Stimulated activated CD4-positive, alpha-beta T cell treated with anti-CD3 and anti-CD28 coated beads, Interleukin-15, amount 100 ng/mL, for 24 hours (primary cell): ENCODE measurements around the gene MED9.
"Not testable (repeated sequence)": the region's sequence is repeated elsewhere in the genome, so short reads cannot be mapped to it uniquely, and the experiment has no call there.

Source experiments
- DNase-seq: peaks from one replicate; pipeline ENCODE4 v3.0.0-alpha.2; 2020

MED9 gene

DNA sequence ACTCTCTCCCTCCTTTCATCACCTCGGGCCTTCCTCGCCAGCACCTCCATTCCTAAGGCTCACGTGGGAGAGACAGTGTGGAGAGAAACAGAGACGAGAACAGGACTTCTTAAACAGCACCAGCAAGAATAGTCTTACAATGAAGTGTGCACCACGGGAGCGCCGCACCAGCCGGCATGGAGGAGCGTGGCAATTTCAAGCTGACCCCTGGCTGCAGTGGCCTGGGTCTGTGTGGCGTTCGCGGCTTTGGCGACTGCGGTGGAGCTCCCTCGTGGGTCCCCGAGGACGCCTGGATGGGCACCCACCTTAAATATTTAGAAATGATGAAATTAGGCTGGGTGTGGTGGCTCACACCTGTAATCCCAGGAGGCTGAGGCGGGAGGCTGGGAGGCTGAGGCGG is 20.5 kb upstream of the MED9 start:
- no peak for DNase-seq

DNA sequence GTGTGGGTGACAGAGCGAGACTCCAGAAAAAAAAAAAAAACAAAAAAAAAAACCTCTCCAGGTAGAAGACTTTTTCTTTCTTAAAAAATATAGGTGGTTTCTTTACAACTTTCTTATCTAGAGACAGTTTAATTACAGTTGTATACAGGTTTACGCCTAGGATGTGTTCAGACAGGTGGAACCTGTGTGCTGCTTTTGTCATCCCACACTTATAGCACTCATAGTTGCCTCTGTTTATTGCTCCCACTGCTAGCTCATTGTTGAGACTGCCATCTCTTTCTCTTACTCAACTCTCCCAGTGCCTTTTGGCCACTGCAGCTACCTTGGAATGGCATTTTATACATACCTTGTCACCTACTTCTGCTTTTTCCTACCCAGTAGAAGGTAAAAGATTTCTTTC is 19.1 kb upstream of the MED9 start:
- DNase-seq: no peak

DNA sequence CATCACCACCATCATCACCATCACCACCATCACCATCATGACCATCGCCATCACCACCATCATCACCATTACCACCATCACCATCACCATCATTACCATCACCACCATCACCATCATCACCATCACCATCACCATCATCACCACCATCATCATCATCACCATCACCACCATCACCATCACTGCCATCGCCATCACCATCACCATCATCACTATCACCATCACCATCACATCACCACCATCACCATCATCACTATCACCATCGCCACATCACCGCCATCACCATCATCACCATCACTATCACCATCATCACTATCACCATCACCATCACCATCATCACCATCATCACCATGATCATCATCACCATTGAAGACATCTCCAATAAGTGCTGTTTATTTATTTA is 16.8 kb upstream of the MED9 start:
- no peak for DNase-seq

DNA sequence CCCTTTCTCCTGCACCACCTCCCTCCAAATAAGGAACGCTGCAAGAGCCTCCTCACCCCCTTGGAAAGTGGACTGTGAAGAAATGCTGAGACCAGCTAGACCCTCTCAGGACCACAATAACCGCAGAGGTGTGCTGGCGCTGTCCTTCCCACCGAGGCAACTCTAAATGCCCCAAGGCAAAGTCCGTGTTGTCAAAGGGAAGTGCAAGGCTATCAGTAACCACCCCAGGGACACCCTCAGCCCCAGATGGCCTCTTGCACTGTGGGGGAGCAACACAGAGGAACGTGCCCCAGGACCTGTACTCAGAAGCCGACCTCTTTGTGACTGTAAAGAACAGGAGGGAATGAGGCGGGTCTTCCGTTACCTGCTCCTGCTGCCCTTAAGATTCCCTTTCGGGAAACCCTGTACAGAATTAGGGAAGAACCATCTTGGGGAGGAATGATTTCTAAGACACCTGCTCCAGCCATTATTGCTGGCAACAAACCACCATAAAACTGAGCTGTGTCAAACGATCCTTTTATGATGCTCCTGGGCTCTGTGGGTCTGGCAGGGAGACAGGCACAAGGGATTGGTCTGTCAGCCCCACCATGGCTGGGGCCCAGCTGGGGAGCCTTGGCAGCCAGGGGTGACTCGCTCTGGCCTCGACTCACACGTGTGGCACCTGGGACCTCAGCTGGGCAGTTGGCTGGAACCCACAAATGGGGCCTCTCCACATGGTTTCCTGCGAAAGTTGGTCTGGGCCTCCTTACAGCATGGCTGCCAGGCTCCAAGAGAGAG is 14.6 kb upstream of the MED9 start:
- no peak for DNase-seq

DNA sequence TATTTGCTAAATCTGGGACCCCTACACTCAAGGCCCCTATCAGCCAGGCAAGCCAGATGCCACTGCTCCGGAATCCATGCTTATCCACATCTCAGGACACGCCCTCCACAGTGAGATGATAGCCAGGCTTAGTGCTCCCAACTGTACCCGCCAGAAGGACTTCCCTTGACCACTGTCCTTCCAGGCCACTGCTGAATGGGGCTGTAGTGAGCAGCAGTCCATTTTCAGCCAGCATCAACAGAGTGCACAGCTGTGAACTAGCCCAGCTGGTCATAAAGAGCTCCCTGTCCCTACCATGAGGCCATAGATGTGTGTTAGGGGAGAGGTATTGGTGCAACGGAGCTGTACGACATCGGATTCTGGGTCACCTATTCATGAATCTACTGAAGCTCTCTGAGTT is 13.0 kb upstream of the MED9 start:
- no peak for DNase-seq

DNA sequence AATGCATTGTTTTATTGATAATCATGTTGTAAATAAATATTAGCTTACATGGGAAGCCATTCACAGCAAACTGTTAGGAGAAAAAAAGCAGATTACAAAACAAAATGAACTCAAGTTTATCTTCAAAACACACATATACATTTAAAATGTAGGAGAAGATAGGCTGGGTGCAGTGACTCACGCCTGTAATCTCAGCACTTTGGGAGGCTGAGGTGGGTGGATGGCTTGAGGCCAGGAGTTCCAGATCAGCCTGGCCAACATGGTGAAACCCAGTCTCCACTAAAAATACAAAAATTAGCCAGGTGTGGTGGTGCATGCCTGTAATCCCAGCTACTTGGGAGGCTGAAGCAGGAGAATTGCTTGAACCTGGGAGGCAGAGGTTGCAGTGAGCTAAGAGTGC is 10.9 kb upstream of the MED9 start:
- DNase-seq: not testable (repeated sequence)

DNA sequence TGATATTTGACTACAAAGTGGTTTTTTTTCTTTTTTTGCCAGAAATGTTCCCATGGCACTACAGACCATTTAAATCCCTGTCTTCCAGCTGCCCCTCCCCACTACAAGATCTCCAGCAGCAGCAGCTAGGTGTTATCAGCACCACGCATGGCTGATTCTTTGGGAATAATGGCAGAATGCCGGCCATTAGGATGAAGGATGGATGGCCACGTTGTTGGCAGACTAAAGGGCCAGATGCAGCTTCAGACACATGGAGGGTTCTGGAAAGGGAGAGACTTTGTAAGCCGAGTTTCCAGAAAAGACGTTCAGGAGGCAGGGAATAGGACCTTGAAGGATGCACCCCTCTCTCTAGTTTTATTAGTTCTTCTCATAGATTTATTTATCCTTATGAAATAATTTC is 10.3 kb upstream of the MED9 start:
- DNase-seq: no peak

DNA sequence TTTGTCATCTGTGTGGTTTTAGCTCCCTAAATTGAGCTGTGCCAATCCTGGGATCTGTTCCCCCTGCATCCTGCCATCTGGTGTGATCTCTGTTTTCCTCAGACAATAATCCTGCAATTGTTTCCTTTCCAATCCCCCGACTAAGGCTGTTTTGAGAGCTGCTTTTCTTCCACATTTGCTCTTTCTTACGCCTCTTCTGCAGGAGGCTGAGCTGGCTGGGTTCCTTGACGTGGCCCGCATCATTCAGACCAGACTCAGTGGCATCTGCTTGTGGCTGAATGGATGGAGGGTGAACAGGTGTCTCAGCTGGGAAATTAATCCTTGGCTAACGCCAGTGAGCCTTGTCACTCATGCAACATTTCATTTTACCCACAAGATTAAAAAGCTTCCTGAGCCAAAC is 9.8 kb upstream of the MED9 start:
- no peak for DNase-seq

DNA sequence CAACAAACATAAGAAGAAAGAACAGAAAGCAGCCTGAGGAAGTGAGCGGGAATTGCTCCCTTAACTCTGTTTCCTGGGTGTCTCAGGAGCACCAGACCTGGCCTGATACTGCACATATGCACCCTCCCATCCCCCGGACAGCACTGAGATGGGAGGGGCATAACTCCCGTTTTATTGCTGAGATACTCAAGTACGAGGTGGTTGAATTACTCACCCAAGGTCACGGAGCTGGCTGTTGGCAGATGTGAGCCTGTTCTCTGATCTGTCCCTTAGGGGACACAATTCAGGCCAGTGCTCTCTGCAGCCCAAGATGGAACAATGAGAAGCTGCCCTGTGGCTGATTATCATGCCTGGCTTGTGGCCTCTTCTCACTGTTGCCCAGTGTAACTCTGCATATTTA is 9.1 kb upstream of the MED9 start:
- DNase-seq: no peak

DNA sequence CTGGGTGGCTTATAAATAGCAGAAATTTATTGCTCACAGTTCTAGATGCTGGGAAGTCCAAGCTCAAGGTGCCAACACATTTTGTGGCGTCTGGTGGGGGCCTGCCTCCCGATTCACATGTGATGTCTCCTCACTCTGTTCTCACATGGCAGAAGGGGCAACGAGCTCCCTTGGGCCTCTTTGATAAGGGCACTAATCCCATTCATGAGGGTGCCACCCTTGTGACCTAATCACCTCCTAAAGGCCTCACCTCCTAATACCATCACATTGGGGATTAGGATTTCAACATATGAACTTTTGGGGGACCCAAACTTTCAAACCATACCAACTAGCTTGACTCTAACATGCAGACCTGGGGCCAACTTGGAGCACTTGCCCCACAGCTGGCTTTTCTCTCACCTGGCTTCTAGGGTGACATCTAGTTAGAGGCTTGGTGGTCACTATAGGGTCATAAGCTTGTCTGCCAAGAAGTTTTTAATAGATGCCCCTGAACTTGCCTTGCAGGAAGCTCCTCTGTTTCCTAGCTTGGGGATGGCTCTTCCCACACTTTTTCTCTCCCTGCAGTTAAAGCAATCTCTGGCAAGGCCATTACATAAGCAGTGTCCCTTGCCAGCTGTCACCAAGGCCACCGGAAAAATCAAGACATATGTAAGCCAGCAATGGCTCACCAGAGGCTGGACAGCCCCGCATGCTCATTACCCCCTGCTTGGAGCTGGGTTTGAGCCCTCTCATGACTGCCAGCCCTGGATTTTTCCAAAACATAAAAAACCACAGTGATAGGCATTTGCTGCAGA is 8.4 kb upstream of the MED9 start:
- no peak for DNase-seq

DNA sequence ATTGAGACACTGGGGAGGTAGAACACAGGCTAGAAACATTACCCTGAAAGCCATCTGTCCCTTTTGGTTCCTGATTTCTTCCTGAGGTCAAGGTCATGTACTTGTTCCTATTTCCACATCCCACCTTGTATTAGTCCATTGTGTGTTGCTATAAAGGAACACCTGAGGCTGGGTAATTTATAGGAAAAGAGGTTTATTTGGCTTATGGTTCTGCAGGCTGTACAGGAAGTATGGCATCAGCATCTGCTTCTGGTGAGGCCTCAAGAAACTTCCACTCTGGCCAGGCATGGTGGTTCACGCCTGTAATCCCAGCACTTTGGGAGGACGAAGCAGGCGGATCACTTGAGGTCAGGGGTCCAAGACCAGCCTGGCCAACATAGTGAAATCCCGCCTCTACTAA is 7.4 kb upstream of the MED9 start:
- no peak for DNase-seq

DNA sequence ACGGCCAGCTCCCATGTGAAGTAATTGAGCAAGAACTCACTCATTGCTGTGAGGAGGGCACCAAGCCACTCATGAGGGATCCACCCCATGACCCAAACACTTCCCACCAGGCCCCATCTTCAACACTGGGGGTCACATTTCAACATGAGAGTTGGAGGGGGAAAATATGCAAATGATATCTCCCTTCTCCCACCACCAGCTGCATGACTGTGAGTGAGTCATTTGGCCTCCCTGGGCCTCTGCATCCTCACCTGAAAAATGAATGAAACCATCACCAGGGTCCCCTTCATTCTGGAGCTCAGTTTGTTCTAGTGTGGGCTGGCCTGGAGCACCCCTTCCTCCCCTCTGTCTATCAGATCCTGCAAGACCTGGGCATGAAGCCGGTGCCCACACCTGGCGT is 6.8 kb upstream of the MED9 start:
- no peak for DNase-seq

DNA sequence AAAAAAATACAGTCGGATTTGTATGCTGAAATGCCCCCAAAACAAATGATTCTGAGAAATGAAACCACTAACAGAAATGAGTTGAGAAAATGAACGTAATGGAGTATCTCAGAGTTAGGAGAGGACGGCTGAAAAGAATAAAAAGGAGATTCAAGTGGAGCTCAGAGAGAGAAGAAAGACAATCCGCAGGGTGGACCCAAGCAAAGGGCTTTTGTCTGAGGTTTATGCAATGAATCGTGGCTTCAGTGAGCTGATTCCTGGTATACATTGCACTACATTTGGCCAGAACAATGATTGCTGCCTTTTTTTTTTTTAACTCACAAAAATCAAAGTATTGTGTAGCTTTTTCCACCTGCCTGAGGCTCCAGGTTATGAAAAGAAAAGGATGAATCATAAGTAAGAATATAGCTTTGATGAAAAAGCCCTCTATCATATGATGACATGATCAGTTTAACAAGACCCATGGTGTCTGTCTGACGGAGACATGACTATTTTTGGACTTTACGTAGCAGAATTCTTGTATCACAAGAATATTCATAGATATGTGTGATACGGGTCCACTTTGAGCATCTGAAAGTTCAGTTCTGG is 4.4 kb upstream of the MED9 start:
- DNase-seq: no peak

DNA sequence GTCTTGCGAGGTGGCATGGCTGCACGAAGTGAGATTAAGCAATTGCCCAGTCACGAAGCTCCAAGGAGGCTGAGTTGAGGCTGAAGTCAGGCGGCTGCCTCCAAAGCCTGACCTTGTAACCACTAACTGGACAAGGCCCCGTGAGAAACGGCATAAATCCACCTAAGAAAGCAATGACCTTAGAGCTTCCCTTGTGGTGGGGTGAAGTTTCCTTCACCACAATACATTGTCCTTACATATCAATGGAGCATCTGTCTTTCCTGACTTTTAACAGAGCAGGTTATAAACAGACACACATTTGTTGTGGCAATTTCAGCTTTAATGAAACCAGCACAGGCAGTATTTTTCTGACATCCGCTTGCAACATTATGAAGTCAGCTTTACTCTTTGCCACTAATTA is 2.5 kb upstream of the MED9 start:
- DNase-seq: no peak

DNA sequence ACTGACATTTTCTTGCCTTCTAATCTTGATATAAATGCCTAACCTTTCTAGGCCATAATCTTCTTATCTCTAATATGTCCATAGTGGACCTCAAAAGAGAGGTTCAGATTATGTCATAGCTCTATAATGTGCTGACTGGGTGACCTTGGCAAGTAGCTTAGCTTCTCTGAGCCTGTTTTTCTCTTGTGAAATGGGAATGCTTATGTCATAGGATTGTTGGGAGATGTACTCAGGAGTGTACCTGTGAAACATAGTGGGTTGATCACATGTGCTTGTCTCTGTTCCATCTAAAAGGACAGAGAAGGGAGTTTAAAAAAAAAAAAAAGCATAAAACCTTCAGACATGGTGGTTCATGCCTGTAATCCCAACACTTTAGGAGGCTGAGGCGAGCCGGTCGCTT is 2.4 kb downstream of the MED9 start:
- DNase-seq: no peak

DNA sequence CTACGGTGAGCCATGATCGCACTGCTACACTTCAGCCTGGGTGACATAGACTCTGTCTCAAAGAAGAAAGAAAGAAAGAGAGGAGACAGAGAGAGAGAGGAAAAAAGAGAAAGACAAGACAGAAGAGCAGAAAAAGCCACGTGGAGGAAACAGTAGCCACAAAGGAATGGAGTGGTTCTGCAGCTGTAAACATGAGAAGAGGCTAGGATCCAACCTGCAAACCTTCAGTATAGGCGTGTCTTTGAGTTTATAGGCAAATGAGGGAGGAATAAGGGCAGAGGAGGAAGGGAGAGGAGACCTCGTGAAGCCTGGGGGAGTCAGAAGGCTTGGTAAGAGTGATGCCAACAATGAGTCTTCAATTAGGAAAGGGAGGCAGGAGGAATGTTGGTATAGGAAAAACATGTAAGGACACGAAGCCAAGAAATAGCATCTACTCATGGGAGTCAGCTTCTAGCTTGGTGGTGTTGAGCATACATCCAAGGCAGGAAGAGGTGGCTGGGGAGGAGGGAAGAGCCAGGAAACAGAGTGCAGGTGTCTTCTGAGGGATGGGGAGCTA is 3.9 kb downstream of the MED9 start:
- no peak for DNase-seq

DNA sequence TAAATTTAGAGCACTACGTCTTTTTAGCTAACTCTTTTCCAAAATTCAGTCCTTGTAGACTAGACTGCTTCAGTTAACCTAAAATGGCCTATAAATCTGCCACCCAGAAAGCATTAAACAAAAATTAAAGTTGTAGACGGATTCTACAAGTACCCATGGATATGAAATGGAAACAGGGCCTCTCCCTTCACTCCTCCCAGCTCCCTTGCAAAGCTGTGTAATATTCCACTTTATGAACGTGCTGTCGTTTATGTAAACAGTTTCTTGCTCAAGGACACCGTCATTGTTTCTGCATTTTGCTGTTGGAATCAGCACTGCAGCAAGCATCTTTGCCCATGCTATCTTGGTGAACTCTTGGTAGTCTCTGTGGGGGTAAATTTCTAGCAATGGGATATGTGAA is 5.1 kb downstream of the MED9 start:
- DNase-seq: no peak

DNA sequence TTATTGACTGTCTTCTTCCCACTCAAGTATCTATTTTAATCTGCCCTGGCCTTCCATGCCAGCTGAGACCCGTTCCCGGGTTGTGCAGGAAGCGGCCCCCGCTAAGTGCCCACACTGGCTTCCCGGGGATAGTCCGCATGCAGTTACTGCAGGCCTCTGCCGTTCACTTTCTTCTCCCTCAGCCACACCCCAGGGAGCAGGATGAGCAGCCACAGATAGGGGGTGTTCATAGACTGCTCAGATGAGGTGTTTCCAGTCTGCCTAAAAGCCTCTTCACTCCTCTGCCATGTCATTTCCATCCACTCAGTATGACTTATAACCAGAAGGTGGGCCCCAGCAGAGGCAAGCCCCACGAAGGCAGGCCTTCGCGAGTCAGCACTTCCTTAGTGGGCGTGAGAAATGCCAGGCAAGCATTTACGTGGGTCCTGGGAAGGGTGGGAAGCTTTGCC is 7.7 kb downstream of the MED9 start:
- peak; percentile 70 for DNase-seq

DNA sequence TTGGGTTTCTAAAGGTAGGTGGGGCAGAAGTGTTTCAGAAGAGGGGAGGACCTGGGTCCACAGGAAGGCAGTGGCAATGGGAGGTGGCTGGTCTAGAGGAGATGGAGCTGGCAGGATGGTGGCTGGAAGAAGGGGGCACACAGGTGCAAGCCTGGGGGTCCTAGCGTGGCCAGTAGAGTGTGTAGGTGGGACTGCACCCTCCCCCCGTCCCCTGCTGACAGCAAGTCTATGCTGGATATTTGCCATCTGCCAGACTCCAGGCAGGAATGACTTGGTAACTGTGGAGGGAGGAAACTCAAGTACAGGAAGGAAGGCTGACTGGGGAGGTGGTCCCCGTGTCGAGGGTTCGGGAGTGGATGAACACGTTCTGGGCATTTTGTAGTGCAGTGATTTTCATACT is 8.6 kb downstream of the MED9 start:
- DNase-seq: no peak

DNA sequence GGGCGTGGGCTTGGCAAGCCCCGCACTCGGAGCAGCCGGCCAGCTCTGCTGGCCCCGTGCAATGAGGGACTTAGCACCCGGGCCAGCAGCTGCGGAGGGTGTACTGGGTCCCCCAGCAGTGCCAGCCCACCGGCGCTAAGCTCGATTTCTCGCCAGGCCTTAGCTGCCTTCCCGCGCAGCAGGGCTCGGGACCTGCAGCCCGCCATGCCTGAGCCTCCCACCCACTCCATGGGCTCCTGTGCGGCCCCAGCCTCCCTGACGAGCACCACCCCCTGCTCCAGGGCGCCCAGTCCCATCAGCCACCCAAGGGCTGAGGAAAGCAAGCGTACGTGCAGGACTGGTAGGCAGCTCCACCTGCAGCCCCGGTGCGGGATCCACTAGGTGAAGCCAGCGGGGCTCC is 9.6 kb downstream of the MED9 start:
- not testable (repeated sequence) for DNase-seq

DNA sequence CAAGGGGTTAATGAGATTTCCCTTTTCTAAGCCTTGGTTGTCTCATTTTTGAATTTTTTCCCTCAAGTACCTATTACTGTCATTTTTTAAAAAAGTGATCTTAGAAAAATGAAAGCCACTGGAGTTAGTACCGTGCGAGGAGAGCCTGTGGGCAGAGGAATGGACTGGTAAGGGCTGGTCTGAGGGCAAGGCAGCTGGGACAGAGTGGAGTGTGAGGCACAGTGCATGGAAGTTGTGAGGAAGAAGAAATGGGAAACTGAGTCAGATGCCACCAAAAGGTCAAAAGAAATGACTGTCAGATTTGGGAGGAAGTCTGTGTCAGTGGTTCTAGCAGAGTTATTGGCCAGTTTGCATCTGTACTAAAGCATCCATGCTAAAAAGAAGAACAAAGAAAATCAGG is 11.2 kb downstream of the MED9 start:
- no peak for DNase-seq

DNA sequence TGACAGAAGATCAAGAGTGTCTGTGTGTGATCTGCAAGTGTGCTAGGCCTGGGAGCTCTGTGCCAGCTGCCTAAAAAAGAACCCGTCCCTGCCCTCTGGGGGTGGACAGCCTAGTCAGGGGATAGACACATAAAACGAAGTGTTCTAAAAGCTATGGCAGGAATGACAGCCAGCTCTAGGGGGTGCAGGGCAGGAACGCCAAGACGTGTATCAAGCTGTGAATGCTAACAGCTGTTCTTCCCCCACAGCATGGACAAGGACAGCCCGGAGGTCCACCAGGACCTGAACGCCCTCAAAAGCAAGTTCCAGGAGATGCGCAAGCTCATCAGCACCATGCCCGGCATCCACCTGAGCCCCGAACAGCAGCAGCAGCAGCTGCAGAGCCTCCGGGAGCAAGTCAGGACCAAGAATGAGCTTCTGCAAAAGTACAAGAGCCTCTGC is 14.3 kb downstream of the MED9 start:
- no peak for DNase-seq

DNA sequence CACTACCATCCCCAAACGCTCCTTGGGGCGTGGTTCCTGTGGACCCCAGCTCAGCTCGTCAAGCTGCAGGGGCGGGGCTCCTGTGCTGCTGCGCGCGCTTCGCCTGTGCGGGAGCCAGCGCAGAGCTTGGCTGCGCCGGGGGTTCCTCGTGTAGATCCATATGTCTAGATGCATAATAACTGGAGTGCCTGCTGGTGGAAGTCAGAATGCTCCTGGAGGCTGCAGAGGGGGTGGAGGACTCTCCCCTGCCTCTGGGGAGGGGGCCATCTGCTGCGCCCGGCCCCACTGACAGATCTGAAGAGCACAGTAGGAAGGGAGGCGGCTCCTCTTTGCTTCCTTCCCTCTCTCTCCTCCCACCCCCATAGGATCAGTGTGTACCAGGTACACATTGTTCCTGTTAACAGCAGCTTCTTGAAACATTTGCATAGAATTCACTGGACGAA is 14.8 kb downstream of the MED9 start:
- DNase-seq: no peak

DNA sequence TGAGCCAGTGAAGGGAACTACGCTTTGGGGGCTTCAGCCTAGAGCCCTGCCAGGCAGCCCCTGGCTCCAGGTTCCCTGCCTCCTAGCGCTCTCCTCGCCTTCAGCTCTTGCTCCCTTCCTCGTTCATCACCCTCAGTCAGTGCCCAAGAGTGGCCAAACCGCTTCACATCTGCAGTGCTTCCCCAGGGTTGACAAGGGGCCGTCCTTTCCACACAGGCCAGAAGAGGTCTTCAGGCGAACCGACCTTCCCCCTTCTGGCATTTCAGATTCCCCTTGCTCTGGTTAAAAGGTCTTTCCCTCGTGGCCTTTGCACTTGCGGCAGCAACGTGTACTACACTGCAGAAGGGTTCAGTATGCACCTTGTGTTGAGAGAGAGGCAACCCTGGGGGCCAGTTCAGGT is 15.3 kb downstream of the MED9 start:
- no peak for DNase-seq
